WTC11 (cell line): ENCODE measurements around the gene LRRC28.

Source experiments
- ESRRA ChIP-seq: sonication (generic); formaldehyde crosslinking; IDR thresholded peaks from 2 replicates; pipeline ENCODE4 v1.8.1; 2022; ENCODE audit warnings: mild to moderate bottlenecking, missing genetic modification reagents, borderline replicate concordance
- IRF2 ChIP-seq: sonication (generic); formaldehyde crosslinking; IDR thresholded peaks from 2 replicates; pipeline ENCODE4 v1.8.0; 2022; ENCODE audit warnings: low read depth, missing genetic modification reagents, borderline replicate concordance
- NFE2L1 ChIP-seq: sonication (generic); formaldehyde crosslinking; IDR thresholded peaks from 2 replicates; pipeline ENCODE4 v1.8.1; 2023; ENCODE audit warnings: missing genetic modification reagents
- NFYB ChIP-seq: sonication (generic); formaldehyde crosslinking; conservative IDR thresholded peaks from 2 replicates; pipeline ENCODE4 v1.8.0; 2022; ENCODE audit warnings: low read depth, missing genetic modification reagents
- NR2C2 ChIP-seq: sonication (generic); formaldehyde crosslinking; IDR thresholded peaks from 2 replicates; pipeline ENCODE4 v1.8.0; 2022; ENCODE audit warnings: mild to moderate bottlenecking, missing genetic modification reagents
- NR3C1 ChIP-seq: sonication (generic); formaldehyde crosslinking; conservative IDR thresholded peaks from 2 replicates; pipeline ENCODE4 v1.8.1; 2023; ENCODE audit warnings: low read depth, mild to moderate bottlenecking, missing genetic modification reagents
- TF ChIP-seq, protein P1 (sequence below): fragments of 200-600 bp; IDR thresholded peaks from 2 replicates; pipeline ENCODE4 v1.8.0; 2022; ENCODE audit warnings: antibody characterized with exemption
- TF ChIP-seq, protein P2 (sequence below): sonication (generic); formaldehyde crosslinking; IDR thresholded peaks from 2 replicates; pipeline ENCODE4 v1.8.1; 2022; ENCODE audit warnings: mild to moderate bottlenecking, missing genetic modification reagents, moderate library complexity, borderline replicate concordance
- TF ChIP-seq, protein P3 (sequence below): sonication (generic); formaldehyde crosslinking; IDR thresholded peaks from 2 replicates; pipeline ENCODE4 v1.8.1; 2023; ENCODE audit warnings: mild to moderate bottlenecking, missing genetic modification reagents, moderate library complexity
- TF ChIP-seq, protein P4 (sequence below): sonication (generic); formaldehyde crosslinking; IDR thresholded peaks from 2 replicates; pipeline ENCODE4 v1.8.1; 2023; ENCODE audit warnings: mild to moderate bottlenecking, missing genetic modification reagents, borderline replicate concordance
- TF ChIP-seq, protein P5 (sequence below): sonication (generic); formaldehyde crosslinking; IDR thresholded peaks from 2 replicates; pipeline ENCODE4 v1.8.0; 2022; ENCODE audit warnings: mild to moderate bottlenecking, missing genetic modification reagents
- TF ChIP-seq, protein P6 (sequence below): sonication (generic); formaldehyde crosslinking; IDR thresholded peaks from 2 replicates; pipeline ENCODE4 v1.8.0; 2022; ENCODE audit warnings: mild to moderate bottlenecking, missing genetic modification reagents
- TF ChIP-seq, protein P7 (sequence below): sonication (generic); formaldehyde crosslinking; conservative IDR thresholded peaks from 2 replicates; pipeline ENCODE4 v1.8.1; 2022; ENCODE audit warnings: mild to moderate bottlenecking, missing genetic modification reagents

DNA sequence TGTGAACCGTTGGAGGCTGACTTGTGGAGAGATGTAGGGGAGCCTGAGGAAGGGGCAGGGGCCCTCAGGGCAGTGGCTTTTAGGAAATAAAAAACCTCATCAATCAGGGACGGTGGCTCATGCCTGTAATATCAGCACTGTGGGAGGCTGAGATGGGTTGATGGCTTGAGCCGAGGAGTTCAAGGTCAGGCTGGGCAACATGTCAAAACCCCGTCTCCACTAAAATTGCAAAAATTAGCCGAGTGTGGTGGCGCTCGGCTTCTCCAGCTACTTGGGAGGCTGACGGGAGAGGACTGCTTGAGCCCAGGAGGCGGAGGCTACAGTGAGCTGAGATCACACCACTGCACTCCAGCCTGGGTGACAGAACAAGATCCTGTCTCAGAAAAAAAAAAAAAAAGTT, 9.5 kb upstream of the LRRC28 start:
- no peak for TF ChIP-seq ESRRA (CRISPR knock-in tag)
- TF ChIP-seq, protein P1, sequence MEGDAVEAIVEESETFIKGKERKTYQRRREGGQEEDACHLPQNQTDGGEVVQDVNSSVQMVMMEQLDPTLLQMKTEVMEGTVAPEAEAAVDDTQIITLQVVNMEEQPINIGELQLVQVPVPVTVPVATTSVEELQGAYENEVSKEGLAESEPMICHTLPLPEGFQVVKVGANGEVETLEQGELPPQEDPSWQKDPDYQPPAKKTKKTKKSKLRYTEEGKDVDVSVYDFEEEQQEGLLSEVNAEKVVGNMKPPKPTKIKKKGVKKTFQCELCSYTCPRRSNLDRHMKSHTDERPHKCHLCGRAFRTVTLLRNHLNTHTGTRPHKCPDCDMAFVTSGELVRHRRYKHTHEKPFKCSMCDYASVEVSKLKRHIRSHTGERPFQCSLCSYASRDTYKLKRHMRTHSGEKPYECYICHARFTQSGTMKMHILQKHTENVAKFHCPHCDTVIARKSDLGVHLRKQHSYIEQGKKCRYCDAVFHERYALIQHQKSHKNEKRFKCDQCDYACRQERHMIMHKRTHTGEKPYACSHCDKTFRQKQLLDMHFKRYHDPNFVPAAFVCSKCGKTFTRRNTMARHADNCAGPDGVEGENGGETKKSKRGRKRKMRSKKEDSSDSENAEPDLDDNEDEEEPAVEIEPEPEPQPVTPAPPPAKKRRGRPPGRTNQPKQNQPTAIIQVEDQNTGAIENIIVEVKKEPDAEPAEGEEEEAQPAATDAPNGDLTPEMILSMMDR: no peak
- no peak for TF ChIP-seq NR2C2 (CRISPR knock-in tag)
- TF ChIP-seq, protein P2, sequence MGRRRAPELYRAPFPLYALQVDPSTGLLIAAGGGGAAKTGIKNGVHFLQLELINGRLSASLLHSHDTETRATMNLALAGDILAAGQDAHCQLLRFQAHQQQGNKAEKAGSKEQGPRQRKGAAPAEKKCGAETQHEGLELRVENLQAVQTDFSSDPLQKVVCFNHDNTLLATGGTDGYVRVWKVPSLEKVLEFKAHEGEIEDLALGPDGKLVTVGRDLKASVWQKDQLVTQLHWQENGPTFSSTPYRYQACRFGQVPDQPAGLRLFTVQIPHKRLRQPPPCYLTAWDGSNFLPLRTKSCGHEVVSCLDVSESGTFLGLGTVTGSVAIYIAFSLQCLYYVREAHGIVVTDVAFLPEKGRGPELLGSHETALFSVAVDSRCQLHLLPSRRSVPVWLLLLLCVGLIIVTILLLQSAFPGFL: no peak
- TF ChIP-seq, protein P3, sequence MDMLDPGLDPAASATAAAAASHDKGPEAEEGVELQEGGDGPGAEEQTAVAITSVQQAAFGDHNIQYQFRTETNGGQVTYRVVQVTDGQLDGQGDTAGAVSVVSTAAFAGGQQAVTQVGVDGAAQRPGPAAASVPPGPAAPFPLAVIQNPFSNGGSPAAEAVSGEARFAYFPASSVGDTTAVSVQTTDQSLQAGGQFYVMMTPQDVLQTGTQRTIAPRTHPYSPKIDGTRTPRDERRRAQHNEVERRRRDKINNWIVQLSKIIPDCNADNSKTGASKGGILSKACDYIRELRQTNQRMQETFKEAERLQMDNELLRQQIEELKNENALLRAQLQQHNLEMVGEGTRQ (CRISPR knock-in tag): no peak
- TF ChIP-seq NFE2L1 (CRISPR knock-in tag): no peak
- TF ChIP-seq, protein P4, sequence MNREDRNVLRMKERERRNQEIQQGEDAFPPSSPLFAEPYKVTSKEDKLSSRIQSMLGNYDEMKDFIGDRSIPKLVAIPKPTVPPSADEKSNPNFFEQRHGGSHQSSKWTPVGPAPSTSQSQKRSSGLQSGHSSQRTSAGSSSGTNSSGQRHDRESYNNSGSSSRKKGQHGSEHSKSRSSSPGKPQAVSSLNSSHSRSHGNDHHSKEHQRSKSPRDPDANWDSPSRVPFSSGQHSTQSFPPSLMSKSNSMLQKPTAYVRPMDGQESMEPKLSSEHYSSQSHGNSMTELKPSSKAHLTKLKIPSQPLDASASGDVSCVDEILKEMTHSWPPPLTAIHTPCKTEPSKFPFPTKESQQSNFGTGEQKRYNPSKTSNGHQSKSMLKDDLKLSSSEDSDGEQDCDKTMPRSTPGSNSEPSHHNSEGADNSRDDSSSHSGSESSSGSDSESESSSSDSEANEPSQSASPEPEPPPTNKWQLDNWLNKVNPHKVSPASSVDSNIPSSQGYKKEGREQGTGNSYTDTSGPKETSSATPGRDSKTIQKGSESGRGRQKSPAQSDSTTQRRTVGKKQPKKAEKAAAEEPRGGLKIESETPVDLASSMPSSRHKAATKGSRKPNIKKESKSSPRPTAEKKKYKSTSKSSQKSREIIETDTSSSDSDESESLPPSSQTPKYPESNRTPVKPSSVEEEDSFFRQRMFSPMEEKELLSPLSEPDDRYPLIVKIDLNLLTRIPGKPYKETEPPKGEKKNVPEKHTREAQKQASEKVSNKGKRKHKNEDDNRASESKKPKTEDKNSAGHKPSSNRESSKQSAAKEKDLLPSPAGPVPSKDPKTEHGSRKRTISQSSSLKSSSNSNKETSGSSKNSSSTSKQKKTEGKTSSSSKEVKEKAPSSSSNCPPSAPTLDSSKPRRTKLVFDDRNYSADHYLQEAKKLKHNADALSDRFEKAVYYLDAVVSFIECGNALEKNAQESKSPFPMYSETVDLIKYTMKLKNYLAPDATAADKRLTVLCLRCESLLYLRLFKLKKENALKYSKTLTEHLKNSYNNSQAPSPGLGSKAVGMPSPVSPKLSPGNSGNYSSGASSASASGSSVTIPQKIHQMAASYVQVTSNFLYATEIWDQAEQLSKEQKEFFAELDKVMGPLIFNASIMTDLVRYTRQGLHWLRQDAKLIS (CRISPR knock-in tag): no peak
- TF ChIP-seq, protein P5, sequence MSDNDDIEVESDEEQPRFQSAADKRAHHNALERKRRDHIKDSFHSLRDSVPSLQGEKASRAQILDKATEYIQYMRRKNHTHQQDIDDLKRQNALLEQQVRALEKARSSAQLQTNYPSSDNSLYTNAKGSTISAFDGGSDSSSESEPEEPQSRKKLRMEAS (CRISPR knock-in tag): no peak
- TF ChIP-seq NFYB (CRISPR knock-in tag): no peak
- TF ChIP-seq, protein P6, sequence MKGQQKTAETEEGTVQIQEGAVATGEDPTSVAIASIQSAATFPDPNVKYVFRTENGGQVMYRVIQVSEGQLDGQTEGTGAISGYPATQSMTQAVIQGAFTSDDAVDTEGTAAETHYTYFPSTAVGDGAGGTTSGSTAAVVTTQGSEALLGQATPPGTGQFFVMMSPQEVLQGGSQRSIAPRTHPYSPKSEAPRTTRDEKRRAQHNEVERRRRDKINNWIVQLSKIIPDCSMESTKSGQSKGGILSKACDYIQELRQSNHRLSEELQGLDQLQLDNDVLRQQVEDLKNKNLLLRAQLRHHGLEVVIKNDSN: no peak
- no peak for TF ChIP-seq IRF2
- no peak for TF ChIP-seq NR3C1 (CRISPR knock-in tag)
- TF ChIP-seq, protein P7, sequence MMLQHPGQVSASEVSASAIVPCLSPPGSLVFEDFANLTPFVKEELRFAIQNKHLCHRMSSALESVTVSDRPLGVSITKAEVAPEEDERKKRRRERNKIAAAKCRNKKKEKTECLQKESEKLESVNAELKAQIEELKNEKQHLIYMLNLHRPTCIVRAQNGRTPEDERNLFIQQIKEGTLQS (CRISPR knock-in tag): no peak
